Erythroblast (primary cell): ENCODE measurements around the gene LHFPL6.

ENCODE experiments used
- DNase-seq, 2 experiments: peaks; one replicate each; lab custom pipeline; 2025; lab: John Stamatoyannopoulos, UW
- GATA1 ChIP-seq: IDR thresholded peaks from 2 replicates; pipeline ENCODE4 v1.6.1; 2011; ENCODE audit warnings: low read depth, mild to moderate bottlenecking, control low read depth, low read length, moderate library complexity
- POLR2A ChIP-seq: IDR thresholded peaks from 2 replicates; pipeline ENCODE4 v1.6.1; 2011; ENCODE audit warnings: mild to moderate bottlenecking, low read length

Gene LHFPL6

GRCh38 chr13:39527961-39528660, 74.9 kb downstream of the LHFPL6 start:
- TF ChIP-seq GATA1 (no peak), POLR2A (no peak)
- DNase-seq, result no peak

- no peak for DNase-seq
- TF ChIP-seq POLR2A, result no peak
- no peak for TF ChIP-seq GATA1
These were observed 75.7 kb downstream of the LHFPL6 start for GRCh38 chr13:39527301-39527700.

DNA sequence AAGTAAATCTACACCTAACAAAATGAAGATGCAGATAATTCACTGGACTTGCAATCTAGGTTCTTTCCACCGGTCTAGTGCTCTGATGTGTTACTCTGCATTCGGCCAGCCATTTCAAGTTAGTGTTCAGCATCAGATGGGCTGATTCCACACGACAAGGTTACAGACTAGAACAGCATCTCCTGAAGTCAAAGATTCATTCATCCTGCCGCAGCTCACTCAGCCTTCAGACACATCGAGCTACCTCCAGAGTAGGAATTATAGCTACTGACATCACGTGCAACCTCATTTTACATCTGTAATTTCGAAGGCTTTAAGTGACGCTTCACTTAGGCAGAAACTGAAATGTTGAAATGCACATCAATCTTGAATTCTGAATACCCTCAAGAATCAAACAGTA, 76.5 kb downstream of the LHFPL6 start:
- TF ChIP-seq GATA1 (no peak), POLR2A (no peak)
- DNase-seq, result no peak

DNA sequence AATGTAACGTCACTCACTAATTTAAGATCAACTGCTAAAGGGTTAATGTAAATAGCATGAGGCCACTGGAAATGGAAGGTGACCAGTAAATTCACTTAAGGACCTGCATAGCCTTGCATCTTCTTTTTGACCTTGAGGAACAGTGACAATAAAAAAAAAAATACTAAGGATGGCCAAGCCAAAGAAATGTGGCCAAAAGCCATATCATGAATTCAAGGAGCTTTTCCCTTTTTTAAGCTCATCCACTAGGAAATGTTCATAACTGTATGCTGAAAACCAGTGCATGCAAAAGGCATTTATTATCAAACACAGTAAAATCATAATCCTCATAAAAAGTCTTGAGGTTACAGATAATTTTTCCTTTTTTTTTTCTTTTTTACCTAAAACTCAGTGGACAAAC, 77.5 kb downstream of the LHFPL6 start:
- no peak for DNase-seq
- TF ChIP-seq GATA1 (no peak), POLR2A (no peak)

- TF ChIP-seq POLR2A (no peak), GATA1 (no peak)
- no peak for DNase-seq
These were observed 78.2 kb downstream of the LHFPL6 start for GRCh38 chr13:39524795-39525194.

DNA sequence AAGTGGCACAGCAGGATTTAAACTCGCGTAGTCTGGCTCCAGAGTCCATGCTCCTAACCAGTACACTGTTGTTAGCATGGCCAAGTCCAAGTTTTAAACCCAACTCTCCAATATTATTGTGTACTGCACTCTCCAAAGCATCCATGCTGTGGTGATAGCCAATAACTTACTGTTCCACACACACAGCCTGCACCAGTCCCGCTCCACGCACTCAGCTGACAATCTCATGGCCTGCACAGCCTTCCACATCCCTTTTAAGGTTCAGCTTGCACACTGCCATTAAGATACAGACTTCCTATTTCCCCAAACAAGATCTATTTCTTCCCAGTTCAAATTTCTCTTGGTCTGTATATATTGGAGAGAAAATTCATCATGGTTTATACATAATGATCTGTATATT, 80.7 kb downstream of the LHFPL6 start:
- no peak for TF ChIP-seq POLR2A
- no peak for TF ChIP-seq GATA1
- DNase-seq, result no peak

- TF ChIP-seq GATA1 (no peak), POLR2A (no peak)
These were observed 81.3 kb downstream of the LHFPL6 start for GRCh38 chr13:39521701-39522100.

DNA sequence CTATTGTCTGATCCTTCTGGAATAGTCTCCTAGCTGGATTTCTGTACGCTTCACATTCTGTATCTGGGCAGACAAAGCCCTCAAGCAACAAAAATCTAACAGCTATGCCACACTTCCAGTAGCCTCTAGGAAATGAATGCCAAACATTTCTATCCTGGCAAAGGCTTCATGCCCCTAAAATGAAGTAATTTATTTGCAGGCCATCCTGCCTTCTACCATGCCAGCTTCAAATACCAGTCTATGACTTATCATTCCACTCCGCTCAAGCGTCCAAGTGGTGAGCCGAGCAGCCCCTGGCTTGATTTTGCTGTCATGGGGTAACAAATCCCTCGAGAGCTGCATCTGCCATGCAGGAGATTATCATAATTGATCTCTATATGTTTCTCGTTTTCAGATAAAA, 86.9 kb downstream of the LHFPL6 start:
- TF ChIP-seq GATA1 (no peak), POLR2A (no peak)
- DNase-seq, result no peak

More at GRCh38 chr13:39521701-39522100, 81.3 kb downstream of the LHFPL6 start:
- no peak for DNase-seq

DNA sequence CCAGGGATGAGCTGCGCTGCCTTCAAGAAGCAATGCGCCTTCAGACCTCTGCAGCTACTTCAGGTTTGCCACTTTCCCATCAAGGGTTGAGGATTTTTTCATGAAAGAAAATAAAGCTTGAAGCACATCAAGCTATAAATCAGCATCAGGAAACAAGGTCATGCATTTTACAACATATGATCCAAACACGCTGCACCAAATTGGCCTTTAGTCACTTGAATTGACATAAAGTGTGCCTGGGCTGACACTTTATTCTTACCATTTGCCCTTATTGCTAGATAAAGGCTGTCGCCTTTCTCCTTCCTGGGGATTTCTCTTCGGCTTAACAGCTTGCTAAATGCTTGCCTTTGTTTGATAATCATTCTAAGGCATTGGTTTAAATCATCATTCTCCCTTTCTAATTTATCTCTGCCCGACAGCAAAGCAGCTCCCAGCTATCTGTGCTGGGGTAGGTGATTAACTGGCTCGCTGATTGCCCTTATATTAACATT, 87.7 kb downstream of the LHFPL6 start:
- no peak for TF ChIP-seq GATA1
- no peak for TF ChIP-seq POLR2A
- peak in 1 of 2 experiments; percentile 9 for DNase-seq

GRCh38 chr13:39512687-39513086, 90.3 kb downstream of the LHFPL6 start:
- DNase-seq, result no peak
- TF ChIP-seq POLR2A (no peak), GATA1 (no peak)

GRCh38 chr13:39510316-39510695, 92.7 kb downstream of the LHFPL6 start:
- no peak for DNase-seq
- TF ChIP-seq GATA1 (no peak), POLR2A (no peak)

- TF ChIP-seq POLR2A, result no peak
- TF ChIP-seq GATA1, result no peak
- DNase-seq, result no peak
These were observed 93.2 kb downstream of the LHFPL6 start for GRCh38 chr13:39509616-39510315.

DNA sequence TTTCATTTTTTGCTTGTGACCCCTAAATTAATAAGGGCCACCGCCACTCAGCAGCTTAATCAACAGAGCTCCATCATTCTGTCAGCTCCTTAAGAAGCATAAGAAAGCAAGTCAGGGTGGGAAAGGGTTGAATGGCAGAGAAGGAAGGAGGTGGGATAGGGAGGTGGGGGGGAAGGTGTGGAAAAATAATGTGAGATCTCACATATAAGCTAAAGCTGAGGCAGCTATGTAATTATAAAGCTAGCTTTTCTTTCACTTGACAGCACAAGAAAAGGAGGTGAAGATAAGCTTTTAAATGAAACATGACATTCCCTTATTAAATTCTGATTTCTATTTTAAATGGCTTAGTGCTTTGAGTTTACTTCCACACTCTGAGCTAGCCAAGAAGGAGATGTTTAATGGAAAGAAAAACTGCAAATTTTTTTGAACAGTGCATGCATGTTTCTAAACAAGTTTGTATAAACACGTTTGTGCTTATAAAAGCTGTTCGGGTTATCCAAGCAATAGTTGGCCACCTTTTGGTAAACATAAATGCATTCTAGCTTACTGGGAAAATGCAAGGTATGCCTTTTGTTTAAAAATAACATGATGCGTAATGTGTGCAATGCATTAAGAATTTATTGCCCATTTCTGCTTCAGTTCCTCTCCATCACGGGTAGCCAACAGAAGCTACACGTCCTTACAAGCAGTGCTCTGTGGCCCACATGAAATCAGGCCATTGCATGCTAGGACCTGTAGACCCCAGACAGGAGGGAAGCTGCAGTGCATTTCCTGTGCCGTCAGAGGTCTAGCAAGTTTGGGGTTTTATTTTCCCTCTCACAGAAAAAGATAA, 96.2 kb downstream of the LHFPL6 start:
- TF ChIP-seq POLR2A, result no peak
- TF ChIP-seq GATA1, result no peak
- no peak for DNase-seq
